NCI-H510A (cell line): ENCODE data around the gene C1orf21.
A peak's percentile ranks its signal among the peaks of the same experiment; 100 is the strongest.

Source experiments
- DNase-seq: peaks from one replicate; lab custom pipeline; 2025; lab: John Stamatoyannopoulos, UW

Gene C1orf21

DNA sequence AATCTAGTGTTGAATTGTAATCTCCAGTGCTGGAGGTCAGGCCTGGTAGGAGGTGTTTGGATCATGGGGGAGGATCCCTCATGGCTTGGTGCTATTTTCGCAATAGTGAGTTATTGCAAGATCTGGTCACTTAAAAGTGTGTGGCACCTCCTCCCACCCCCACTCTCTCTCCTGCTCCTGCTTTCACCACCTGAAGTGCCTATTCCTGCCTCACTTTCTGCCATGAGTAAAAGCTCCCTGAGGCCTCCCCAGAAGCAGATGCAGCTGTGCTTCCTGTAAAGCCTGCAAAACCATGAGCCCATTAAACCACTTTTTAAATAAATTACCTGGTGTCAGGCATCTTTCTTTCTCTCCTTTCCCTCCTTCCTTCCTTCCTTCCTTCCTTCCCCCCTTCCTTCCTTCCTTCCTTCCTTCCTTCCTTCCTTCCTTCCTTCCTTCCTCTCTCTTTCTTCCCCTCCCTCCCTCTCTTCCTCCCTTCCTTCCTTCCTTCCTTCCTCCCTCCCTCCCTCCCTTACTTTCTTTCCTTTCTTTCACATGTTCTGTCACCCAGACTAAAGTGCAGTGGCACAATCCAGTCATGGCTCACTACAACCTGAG, 172.4 kb downstream of the C1orf21 start:
- no peak for DNase-seq

DNA sequence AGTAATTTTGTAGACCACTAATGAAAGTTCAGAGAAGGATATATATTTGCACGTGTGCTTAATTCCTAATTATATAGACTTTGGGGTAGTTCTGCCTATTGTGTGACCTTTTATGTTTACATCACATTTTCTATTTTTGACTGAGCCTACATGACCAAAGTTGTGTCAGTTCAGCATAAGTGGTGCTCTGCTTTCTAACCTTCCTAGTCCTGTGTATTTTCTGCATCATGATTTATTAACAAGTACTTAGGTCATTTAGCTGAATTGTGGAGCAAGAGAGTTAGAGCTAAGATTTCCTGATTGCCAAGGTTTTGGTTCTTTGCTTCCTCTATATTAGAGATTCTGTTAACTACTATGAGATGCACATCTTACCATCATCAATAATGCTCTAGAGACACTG, 176.0 kb downstream of the C1orf21 start:
- no peak for DNase-seq

DNA sequence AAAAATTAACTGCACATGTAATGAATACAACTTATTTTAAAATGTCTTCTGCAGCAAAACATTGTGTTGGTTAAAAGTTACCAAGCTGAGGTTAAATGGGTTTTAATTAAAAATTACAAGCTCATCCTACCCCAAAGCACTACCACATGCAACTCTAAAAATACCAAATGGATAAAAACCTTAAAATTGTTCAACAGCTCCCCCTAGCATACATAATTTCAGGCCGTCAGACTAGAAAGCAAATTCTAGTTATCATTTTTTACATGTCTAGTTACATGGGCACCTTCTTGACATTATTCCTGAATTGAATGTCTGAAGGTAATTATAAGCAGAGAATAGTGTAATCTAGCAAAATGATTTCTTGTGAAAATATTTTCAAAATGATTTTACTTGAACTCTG, 176.5 kb downstream of the C1orf21 start:
- DNase-seq = no peak

DNA sequence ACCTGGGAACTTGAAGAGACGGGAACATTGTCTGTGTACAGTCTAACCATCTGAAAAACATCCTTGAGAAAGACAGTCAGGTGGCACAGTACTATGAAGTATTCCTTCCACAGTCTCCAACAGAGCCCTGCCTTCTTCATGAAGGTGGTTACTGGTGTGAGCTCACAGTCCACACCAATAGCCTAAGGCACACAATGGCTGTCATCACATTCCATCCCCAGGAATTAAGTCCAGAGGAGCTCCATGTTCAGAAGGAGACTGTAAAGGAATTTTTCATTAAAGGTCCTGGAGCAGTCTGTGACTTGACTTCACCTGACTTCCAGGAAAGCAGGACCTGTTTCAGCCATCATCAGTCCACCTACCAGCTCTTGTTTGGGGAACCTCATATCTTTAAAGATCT, 180.2 kb downstream of the C1orf21 start:
- no peak for DNase-seq

DNA sequence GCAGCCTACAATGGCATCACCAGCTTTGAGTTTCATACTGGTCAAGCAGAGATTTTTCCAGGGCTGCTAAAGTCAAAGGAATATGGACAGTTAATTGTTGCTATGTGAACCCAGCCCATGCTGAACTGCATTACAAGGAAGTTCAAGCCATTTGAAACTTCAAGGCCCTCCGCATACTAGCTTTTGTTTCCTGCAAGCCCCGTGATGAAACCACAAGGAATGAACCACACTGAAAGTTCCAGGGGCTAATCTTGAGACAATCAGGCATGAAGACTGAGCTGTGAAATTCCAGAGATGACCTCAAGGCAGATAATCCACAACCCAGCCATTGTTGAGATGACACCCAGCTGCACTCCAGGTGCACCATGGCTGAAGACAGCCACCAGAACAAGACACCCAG, 180.8 kb downstream of the C1orf21 start:
- DNase-seq = no peak

DNA sequence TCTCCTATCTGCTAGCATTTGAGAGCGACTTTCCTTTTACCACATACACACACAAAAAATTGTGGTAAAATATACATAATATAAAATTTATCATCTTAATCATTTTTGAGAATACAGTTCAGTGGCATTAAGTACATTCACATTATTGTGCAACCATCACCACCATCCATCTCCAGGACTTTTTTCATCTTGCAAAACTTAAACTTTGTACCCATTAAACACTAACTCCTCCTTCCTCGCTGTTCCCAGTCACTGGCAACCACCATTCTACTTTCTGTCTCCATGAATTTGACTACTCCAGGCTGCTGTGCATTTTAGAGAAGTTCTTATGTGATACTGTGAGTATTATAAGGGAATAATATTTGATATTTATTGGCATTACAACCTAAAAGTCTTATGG, 181.3 kb downstream of the C1orf21 start:
- DNase-seq = no peak

DNA sequence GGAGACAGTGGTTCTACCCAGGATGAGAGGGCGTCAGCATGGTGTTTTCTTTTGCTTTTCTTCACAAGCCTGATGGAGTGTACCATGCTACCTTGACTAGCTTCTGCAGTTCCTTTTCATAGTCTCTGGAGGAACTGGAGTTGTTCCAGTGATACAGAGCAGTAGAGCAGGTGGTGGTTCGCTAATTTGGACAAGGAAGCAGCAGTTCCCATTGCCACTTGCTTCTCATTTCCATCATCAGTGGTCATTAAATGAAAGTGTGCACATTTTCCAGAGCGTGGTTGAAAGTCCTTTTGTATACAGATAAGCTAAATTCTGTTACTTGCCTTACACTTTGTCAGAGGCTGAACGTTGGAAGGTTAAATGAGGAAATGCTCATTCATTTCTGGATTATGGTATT, 182.3 kb downstream of the C1orf21 start:
- no peak for DNase-seq

DNA sequence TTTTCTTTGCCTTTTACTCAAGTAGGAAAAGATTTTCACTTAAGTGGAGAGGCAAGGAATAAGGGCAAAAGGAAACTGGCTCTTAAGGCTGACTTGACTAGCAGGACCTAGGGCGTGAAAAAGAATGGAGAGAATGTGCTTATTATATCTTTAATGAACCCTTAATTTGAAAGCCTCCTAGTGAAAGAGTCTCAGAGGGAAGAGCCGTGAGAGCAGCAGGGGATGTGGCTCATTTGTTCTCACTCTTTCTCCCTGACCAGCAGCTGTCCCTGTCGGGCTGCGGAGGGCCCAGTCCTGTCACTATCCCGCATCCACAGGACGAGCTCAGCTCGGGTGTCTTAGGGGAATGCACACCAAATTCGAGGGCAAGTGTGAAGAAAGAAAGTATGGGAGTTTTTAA, 187.8 kb downstream of the C1orf21 start:
- no peak for DNase-seq

DNA sequence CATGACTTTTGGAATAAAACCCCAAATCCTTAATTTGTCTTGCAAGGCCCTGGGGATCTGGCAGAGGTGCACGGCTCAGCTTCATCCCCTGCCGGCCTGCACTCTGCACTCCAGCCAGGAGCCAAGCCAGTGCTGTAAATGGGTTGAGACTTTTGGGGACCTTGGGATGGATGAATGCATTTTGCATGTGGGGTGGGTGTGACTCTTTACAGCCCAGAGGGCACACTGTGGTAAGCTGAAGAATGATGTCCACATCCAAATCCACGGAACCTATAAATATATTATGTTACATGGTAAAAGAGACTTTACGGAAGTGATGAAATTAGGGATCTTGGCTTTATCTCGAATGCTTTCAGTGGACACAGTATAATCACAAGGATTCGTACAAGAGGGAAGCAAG, 190.0 kb downstream of the C1orf21 start:
- DNase-seq = no peak

DNA sequence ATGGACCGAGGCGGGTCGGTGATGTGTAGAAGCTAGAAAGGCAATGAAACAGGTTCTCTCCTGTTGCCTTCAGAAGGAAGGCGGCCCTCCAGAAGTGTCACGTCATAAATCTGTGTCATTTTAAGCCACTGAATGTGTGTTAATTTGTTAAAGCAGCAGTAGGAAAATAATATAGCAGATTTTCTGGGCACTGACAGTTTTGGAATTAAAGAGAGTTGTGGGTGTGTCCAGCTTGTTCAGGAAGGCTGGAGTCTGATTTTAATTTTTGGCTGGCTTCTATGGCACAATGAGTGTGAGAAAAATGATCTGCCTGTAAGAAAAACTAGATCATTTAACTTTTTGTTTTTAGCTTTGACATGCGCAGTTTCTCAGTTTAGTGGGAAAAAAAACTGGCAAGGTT, 190.5 kb downstream of the C1orf21 start:
- DNase-seq = no peak

DNA sequence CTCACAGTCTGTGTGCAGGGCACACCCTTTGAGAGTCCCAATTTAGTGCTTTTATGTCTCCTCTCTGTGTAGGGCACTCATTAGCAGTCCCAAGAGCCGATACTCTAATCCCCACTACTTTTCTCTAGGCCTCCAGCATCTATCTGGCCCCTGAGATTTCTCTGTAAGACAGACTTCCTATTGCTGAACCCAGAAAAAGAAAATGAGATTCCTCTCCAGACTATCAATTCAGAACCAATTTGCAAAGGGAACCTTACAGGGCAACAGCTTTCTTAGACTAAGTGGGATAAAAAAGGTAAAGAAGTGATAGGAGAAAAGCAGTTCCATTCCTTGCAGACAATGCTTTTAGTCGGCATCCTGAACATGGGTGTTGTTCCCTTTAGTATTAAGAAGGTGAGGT, 195.6 kb downstream of the C1orf21 start:
- DNase-seq = no peak

DNA sequence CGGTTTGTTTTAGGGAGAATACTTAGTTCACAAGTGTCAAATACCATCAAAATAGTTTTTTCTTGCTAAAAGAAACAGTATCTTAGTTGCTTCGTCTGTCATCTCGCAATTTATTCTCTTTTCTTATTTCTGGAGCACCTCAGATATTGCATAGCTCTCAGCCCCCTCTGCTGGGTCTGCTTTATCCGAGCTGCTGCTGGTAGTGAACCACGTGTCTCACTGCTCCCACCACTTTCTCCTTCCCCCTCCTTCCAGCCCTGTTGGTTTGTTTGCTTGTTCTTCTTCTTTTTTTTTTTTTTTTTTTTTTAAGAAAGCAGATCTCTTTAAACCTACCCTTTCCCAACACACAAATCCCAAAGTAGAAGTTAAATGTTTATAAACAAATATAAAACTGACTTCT, 197.0 kb downstream of the C1orf21 start:
- no peak for DNase-seq

DNA sequence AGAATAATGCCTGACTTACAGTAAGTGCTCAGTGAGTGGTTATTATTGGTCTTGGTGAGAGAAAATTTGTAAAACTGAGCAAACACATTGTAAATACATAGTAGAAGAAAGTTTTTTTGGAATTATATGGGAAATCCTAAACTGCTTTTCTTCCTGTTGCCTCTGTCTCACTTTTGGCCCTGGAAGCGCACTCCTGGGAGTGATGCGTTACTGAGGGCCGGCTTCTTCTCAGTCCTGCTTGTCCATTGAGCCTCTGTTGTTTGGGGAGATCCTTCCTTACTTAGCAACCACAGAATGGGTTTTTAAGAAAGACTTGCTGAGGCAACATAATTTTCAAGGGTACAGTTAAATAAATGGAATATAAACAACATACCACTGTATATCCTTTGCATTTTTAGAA, 201.9 kb downstream of the C1orf21 start:
- no peak for DNase-seq

DNA sequence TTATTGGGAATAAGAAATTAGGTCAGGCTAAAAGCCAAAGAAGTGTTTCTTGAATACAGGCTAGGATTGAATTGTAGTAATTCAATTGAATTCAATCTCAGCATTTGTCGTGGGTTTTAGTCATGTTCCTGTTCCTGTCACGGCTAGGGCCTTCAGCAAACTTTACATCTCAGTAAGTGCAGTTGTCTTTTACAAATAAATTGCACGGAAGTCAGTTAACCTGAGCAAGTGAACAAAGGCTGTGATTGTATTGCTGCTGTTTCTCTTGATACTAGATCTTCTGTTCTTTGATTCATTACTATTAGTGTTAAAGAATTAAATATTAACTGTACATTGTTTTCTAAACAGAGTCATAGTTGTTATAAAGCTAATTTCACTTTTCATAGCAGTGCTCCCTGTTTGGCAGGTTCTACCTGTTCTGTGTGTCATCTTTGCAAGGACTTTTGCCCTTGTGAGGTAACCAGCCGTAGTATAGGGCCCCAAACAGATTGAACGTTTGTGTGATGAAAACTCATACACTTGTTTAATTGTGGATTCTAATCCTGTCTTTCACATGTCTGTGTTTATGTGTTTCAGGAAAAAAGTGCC, 203.4 kb downstream of the C1orf21 start:
- DNase-seq = peak; percentile 25

DNA sequence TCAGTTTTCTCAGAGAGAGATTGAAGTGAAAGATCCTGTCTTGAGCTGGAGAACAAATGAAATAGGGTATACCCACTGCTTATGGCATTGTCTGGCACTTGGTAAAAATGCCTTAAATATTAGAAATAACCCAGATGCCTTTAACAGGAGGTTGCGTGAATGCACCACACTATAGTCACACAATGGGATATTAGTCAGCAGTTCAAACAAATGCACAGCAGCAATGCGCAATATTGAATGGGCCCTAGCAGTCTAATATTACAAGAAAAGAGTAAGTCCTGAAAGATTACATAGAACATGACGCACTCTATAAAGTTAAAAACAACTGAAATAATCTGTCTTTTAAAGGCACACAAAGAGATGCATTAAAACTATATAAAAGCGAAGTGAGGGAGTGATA, 206.8 kb downstream of the C1orf21 start:
- no peak for DNase-seq

DNA sequence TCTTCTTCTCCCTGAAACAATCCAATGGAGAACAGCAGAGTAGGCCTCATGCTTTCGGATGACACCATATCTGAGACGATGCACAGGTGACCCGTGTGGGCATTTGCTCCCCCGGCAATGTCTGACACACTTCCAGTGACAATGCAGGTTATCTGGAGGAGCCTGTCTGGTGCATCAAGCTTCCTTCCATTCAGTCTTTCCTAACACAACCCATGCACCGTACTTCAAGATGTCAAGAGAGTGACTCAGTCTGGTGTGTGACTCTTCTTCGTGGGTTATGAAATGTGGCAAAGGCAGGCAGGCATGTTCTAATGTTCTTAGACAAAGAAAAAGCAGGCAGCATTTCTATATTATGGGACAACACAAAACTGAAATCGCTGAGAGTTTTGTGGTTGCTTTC, 208.8 kb downstream of the C1orf21 start:
- DNase-seq = no peak

DNA sequence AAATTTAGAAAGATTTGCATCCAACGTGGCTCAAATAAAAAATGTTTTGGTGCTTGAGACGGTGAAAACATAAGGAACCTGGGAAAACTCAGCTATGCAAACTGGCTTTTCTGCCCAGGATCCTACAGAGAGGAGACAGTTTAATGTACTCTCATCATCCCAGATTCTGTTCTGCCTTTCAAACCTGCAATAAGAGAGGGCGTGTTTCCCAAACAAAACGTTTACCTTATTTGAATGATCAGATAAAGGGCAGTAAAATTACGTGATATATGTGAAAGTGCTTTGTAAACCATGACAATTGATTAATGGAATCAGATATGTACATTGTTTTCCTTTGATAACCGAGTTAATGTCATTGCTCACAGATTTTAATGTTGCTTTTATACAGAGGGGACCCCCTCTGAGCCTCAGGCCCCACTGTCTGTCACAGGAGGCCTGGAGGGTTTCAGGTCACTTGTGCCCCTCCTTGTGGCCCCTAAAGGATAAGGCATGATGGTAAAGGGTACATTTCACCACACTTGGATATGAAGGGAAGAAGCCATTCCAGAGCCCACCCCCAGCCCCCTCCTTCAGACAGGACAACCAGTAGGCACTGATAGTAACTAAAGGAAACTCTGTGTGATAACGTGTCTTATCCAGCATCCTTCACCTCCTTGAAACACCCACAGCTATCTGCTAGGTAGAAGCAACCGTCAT, 210.3 kb downstream of the C1orf21 start:
- no peak for DNase-seq

DNA sequence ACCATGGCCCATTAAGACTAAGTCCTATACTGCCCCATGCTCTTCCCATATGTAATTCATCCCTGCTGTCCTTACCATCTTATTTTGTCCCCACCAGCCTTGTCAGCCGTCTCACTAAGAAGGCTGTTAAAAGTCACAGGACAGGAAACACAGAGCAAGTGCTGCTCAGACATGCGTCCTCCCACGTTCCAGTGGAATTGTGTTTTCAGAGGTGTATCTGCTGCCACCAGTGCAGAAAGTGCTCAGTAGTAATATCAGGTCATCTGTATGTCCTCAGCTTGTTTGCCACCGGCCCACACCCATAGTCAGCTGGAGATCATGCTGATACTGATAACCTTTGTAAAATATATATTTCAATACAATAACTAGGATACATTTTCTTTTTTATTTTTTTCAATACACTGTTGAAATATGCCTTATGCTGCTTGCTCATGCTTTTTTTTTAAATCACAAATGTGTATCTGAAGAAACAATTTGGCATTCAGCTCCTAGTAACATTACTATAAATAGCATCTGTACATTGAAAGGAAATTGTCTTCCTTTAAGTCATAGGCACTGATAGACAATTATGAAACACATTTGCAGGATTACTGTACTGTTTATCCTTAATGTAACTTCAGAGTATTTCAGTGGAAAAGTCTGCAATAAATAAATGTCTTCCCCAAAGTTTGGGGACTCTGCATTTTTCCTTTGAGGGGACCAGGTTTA, 211.0 kb downstream of the C1orf21 start:
- no peak for DNase-seq

DNA sequence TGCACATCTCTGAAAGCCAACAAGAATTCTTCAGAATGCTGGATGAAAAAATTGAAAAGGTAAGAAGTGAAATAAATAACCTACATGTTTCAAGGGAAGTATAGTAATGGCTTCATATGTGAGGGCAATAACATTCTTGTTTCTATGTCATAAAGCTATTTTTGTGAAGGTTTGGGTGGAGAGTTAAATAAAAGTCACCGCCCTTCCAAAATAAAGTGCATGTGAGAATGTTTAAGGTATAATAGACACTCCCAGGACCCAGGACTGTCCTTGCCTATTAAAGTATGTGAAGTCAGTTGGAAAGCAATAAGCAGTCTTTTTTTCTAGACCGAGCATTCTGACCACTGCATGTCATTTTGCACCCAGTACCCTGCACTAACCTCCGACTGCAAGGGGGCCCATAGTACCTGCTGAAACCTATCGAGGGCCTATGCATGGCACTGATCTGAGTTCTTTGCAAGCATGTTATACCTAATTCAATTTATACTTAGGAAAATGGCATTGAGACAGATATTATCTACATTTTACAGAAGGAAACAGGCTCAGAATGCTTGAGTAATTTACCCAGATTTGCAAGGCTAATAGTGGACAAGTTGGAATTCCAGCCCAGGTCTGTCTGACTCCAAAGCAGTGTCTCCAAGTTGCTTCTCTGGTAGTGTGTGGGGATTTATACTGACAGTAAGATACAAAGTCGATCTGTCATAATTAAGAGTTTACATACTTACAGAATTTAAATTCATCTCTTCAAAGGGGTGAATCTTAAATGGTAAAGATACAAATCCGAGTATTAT, 211.8 kb downstream of the C1orf21 start:
- no peak for DNase-seq

DNA sequence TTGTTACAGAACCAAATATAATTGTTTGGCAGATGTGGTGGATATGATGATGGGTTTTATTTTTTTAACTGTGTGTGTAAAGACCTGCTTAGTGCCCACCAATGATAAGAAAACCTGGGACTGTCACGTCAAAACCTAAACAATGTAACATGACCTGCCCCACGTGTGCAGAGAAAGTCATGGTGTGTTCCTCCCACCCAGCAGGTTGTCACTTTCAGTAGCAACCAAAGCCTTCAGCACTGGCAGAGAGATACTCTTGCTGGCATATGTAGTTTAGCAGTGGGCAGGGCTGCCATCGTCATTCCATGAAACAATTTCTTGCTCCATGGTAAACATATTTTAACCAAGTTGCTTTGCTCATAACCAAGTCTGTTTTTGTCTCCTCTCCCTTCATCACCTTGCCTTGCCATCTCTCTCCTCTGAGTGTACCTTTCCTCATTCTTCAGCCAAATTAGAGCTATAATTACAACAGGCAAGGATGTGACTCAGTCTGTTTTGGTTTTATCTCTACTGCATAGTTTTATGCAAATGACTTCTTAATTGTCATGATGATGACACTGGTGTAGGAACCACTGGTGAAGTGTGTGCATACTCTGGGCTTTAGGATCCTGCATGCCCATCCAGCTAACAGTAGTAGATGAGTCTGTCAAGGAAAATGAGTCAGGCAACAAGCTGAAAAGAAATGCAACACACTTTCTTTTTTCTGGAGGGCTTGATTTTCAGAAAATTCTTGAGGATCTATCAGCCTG, 217.5 kb downstream of the C1orf21 start:
- no peak for DNase-seq

DNA sequence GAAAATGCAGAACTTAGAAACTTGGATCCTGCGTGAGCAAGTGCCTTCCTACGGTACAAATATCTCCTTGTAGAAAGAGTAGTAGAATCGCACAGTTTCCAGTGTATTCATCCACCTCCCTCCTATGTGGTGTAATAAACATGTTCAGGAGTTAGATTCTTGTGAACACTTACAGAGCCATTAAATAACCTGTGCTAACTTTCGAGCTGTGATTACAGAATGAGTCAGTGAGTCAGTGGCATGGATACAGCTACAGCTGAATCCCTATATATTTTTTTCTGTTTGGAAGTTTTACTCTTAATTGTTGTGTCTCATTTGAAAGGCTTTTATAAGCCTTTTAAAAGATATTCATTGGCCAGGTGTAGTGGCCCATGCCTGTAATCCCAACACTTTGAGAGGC, 219.1 kb downstream of the C1orf21 start:
- no peak for DNase-seq

DNA sequence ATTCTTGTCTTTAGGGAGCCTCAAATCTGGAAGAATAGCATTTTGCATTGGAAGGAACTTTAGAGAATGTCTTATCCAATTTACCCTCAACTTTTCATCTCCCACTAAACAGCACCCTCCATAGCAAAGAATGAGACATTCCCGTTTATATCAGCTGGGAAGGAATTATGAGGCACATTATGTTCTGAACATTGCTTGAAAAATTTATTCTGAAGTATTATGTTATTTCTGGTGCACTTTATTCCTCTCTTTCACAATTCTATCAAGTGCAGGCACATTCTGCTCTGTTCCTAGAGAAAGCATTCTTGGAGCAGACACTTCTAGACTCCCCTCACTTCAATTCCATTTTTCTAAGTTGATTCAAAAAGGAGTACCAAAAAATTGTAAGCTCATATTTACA, 220.0 kb downstream of the C1orf21 start:
- no peak for DNase-seq
